IMR-90 (cell line): ENCODE results near the gene TCOF1. TPM values are rescaled to one million over a fixed set of nuclear protein-coding genes. Genes with fewer than 3 reads are reported as not detected.

Experiments
- ATAC-seq: fragments of 200-7000 bp; cut with Tn5 transposase; 2 replicates; pipeline ENCODE4 v1.9.1; 2020; ENCODE audit warnings: low read depth, mild to moderate bottlenecking, moderate library complexity
- BruUV-seq: library from RNA; stranded (reverse); fragments of 400-500 nt; replicated peaks from 2 replicates; lab custom pipeline; 2021; lab: Mats Ljungman, UMichigan
- CTCF ChIA-PET: fragments of 300-600 bp; formaldehyde crosslinking; extraction: SDS; loops from one replicate; lab custom pipeline; 2021; ENCODE audit warnings: antibody characterized with exemption; lab: Yijun Ruan, JAX
- POLR2A ChIA-PET: fragments of 300-600 bp; sonication (Branson Sonifier 250); formaldehyde crosslinking; loops from one replicate; lab custom pipeline; 2022; ENCODE audit warnings: antibody characterized with exemption; ENCODE audit not compliant: unreplicated experiment; lab: Charles Lee
- DNase-seq: peaks from one replicate; pipeline ENCODE4 v3.0.0; 2013
- H2AFZ ChIP-seq: replicated peaks from 2 replicates; pipeline ENCODE3; 2013; ENCODE audit warnings: low read length, mild to moderate bottlenecking; ENCODE audit not compliant: poor library complexity
- H2AK5ac ChIP-seq: 2 replicates; pipeline ENCODE4 v1.6.1; 2013; ENCODE audit warnings: low read depth, low read length, inconsistent platforms
- H2AK9ac ChIP-seq: replicated peaks from 2 replicates; pipeline ENCODE3; 2013; ENCODE audit warnings: mild to moderate bottlenecking, low read depth, low read length, moderate library complexity; ENCODE audit not compliant: poor library complexity
- H2BK120ac ChIP-seq: 2 replicates; pipeline ENCODE4 v1.6.1; 2013; ENCODE audit warnings: low read depth, low read length, inconsistent platforms
- H2BK15ac ChIP-seq: 3 replicates; pipeline ENCODE4 v1.6.1; 2013; ENCODE audit warnings: low read depth, low read length, inconsistent platforms
- H2BK20ac ChIP-seq: 2 replicates; pipeline ENCODE4 v1.6.1; 2013; ENCODE audit warnings: low read depth, mild to moderate bottlenecking, inconsistent platforms, low read length, moderate library complexity
- H2BK5ac ChIP-seq: 2 replicates; pipeline ENCODE4 v1.6.1; 2013; ENCODE audit warnings: mild to moderate bottlenecking, low read depth, low read length, inconsistent platforms; ENCODE audit not compliant: poor library complexity, severe bottlenecking
- H3K14ac ChIP-seq: replicated peaks from 2 replicates; pipeline ENCODE4 v1.6.1; 2013; ENCODE audit warnings: low read depth, low read length, inconsistent platforms
- H3K18ac ChIP-seq: 2 replicates; pipeline ENCODE4 v1.6.1; 2013; ENCODE audit warnings: low read depth, low read length, control low read depth
- H3K23ac ChIP-seq: 2 replicates; pipeline ENCODE4 v1.6.1; 2013; ENCODE audit warnings: low read depth, low read length, inconsistent platforms
- H3K27ac ChIP-seq: 2 replicates; pipeline ENCODE4 v1.5.1; 2013; ENCODE audit warnings: mild to moderate bottlenecking, control low read depth, low read length; ENCODE audit not compliant: insufficient read depth
- H3K27me3 ChIP-seq: 2 replicates; pipeline ENCODE4 v1.6.1; 2013; ENCODE audit warnings: low read length; ENCODE audit not compliant: control insufficient read depth, insufficient read depth
- H3K36me3 ChIP-seq: 2 replicates; pipeline ENCODE4 v1.6.1; 2013; ENCODE audit warnings: low read length, mixed read lengths; ENCODE audit not compliant: control insufficient read depth, insufficient read depth
- H3K4ac ChIP-seq: 2 replicates; pipeline ENCODE4 v1.6.1; 2013; ENCODE audit warnings: low read depth, low read length, inconsistent platforms
- H3K4me1 ChIP-seq: 2 replicates; pipeline ENCODE4 v1.6.1; 2013; ENCODE audit warnings: low read length, mixed read lengths; ENCODE audit not compliant: control insufficient read depth, insufficient read depth
- H3K4me2 ChIP-seq: 2 replicates; pipeline ENCODE4 v1.6.1; 2013; ENCODE audit warnings: low read depth, mild to moderate bottlenecking, control low read depth, low read length, moderate library complexity
- H3K4me3 ChIP-seq: 2 replicates; pipeline ENCODE4 v1.5.1; 2013; ENCODE audit warnings: low read depth, mild to moderate bottlenecking, control low read depth, low read length, moderate library complexity; ENCODE audit not compliant: insufficient read depth
- H3K56ac ChIP-seq: 2 replicates; pipeline ENCODE4 v1.6.1; 2013; ENCODE audit warnings: low read length, inconsistent platforms; ENCODE audit not compliant: insufficient read depth; ENCODE audit errors: extremely low read depth
- H3K79me1 ChIP-seq, 2 experiments: 2 replicates each; pipeline ENCODE4 v1.6.1; 2013; ENCODE audit warnings: low read length in 2 of 2, inconsistent platforms in 1 of 2, low read depth in 1 of 2
- H3K9ac ChIP-seq: 2 replicates; pipeline ENCODE4 v1.6.1; 2013; ENCODE audit warnings: low read depth, low read length, control low read depth
- H3K9me1 ChIP-seq: 2 replicates; pipeline ENCODE4 v1.6.1; 2013; ENCODE audit warnings: low read length, inconsistent platforms; ENCODE audit not compliant: insufficient read depth
- H3K9me3 ChIP-seq: 2 replicates; pipeline ENCODE4 v1.6.1; 2013; ENCODE audit warnings: low read length; ENCODE audit not compliant: control insufficient read depth, insufficient read depth
- H4K20me1 ChIP-seq: 2 replicates; pipeline ENCODE4 v1.6.1; 2013; ENCODE audit warnings: low read length, inconsistent platforms; ENCODE audit not compliant: insufficient read depth
- H4K5ac ChIP-seq: 2 replicates; pipeline ENCODE4 v1.6.1; 2013; ENCODE audit warnings: mild to moderate bottlenecking, low read depth, low read length, control low read depth
- H4K8ac ChIP-seq, 2 experiments: 2 replicates each; pipeline ENCODE4 v1.6.1; 2013; ENCODE audit warnings: low read depth in 2 of 2, low read length in 2 of 2, control low read depth in 1 of 2, inconsistent platforms in 1 of 2
- H4K91ac ChIP-seq: 2 replicates; pipeline ENCODE4 v1.6.1; 2013; ENCODE audit warnings: low read depth, low read length, inconsistent platforms; ENCODE audit not compliant: insufficient read depth
- BHLHE40 ChIP-seq: fragments of 150-350 bp; IDR thresholded peaks from 2 replicates; pipeline ENCODE4 v1.6.1; 2016; ENCODE audit warnings: mild to moderate bottlenecking, low read depth, low read length
- CEBPB ChIP-seq: IDR thresholded peaks from 2 replicates; pipeline ENCODE4 v1.6.1; 2012; ENCODE audit warnings: low read depth, low read length, improper control_type of control experiment
- CHD1 ChIP-seq: IDR thresholded peaks from 2 replicates; pipeline ENCODE4 v1.6.1; 2012; ENCODE audit warnings: low read depth, low read length, improper control_type of control experiment
- FOS ChIP-seq: fragments of 150-350 bp; IDR thresholded peaks from 2 replicates; pipeline ENCODE4 v1.6.1; 2016; ENCODE audit warnings: low read depth, low read length
- MAFK ChIP-seq: IDR thresholded peaks from 2 replicates; pipeline ENCODE4 v1.6.1; 2012; ENCODE audit warnings: low read depth, low read length, improper control_type of control experiment
- MAZ ChIP-seq: IDR thresholded peaks from 2 replicates; pipeline ENCODE4 v1.6.1; 2012; ENCODE audit warnings: low read depth, mild to moderate bottlenecking, low read length, improper control_type of control experiment, moderate library complexity, borderline replicate concordance
- NFE2L2 ChIP-seq: fragments of 150-350 bp; IDR thresholded peaks from 2 replicates; pipeline ENCODE4 v1.6.1; 2016; ENCODE audit warnings: low read depth, mild to moderate bottlenecking, low read length
- POLR2A ChIP-seq: IDR thresholded peaks from 2 replicates; pipeline ENCODE4 v1.6.1; 2012; ENCODE audit warnings: mild to moderate bottlenecking, low read depth, low read length
- RAD21 ChIP-seq: IDR thresholded peaks from 2 replicates; pipeline ENCODE4 v1.6.1; 2012; ENCODE audit warnings: low read length, improper control_type of control experiment
- RCOR1 ChIP-seq: IDR thresholded peaks from 2 replicates; pipeline ENCODE4 v1.6.1; 2012; ENCODE audit warnings: mild to moderate bottlenecking, low read length, improper control_type of control experiment; ENCODE audit not compliant: insufficient replicate concordance
- RFX5 ChIP-seq: IDR thresholded peaks from 2 replicates; pipeline ENCODE4 v1.8.0; 2012; ENCODE audit warnings: low read depth, mild to moderate bottlenecking, low read length, moderate library complexity
- SMC3 ChIP-seq: fragments of 150-350 bp; IDR thresholded peaks from 2 replicates; pipeline ENCODE4 v1.6.1; 2016; ENCODE audit warnings: low read depth, mild to moderate bottlenecking, antibody characterized with exemption, low read length, moderate library complexity
- USF2 ChIP-seq: fragments of 150-350 bp; IDR thresholded peaks from 2 replicates; pipeline ENCODE4 v1.6.1; 2017; ENCODE audit warnings: mild to moderate bottlenecking, antibody characterized with exemption, low read length, low read depth
- WGBS, 2 experiments: methylation state at CpG; one replicate each; pipeline versions ENCODE4 v1.1.5 to v1.1.7; 2013; ENCODE audit warnings: missing lambda C conversion rate in 2 of 2; ENCODE audit not compliant: insufficient read length in 1 of 2; ENCODE audit errors: extremely low coverage in 2 of 2; 5-methylcytosine and 5-hydroxymethylcytosine counted together
- dilution Hi-C: fragments of 300-500 bp; cut with HindIII; formaldehyde crosslinking; loops from one replicate; pipeline ENCODE4 v1.14.3; 2018; ENCODE audit warnings: low sequenced_read_pairs; ENCODE audit not compliant: unreplicated experiment
- in situ Hi-C: fragments of 300-500 bp; cut with MboI; formaldehyde crosslinking; loops from 3 replicates; pipeline ENCODE4 v1.14.3; 2019; ENCODE audit warnings: low sequenced_read_pairs, inconsistent platforms, mixed read lengths
- intact Hi-C: fragments of 100-400 bp; cut with micrococcal nuclease; formaldehyde crosslinking; loops from 2 replicates; pipeline ENCODE4 v1.10.0; 2022
- polyA plus RNA-seq, 3 experiments: library from polyadenylated mRNA; depleted of rRNA; stranded (reverse); fragments of >200 nt; gene quantifications; 2 replicates each; pipeline ENCODE4 v1.2.3, GENCODE V29; 2012; ENCODE audit warnings: low replicate concordance in 1 of 3
- total RNA-seq: library from RNA; depleted of rRNA; stranded (reverse); fragments of >200 nt; gene quantifications from 2 replicates; pipeline ENCODE4 v1.2.3, GENCODE V29; 2012
- TF ChIP-seq, protein P1 (sequence below): fragments of 150-350 bp; IDR thresholded peaks from 2 replicates; pipeline ENCODE4 v1.6.1; 2016; ENCODE audit warnings: low read depth, mild to moderate bottlenecking, low read length, moderate library complexity, borderline replicate concordance
- TF ChIP-seq, protein P2 (sequence below): conservative IDR thresholded peaks from 2 replicates; pipeline ENCODE4 v1.5.1; 2012; ENCODE audit warnings: mild to moderate bottlenecking, low read depth, low read length, improper control_type of control experiment

Gene TCOF1
- total and polyA plus RNA-seq, 2 of the 4 experiments (the other 2 are of a cell fraction): 18.2 to 19.7 TPM

DNA sequence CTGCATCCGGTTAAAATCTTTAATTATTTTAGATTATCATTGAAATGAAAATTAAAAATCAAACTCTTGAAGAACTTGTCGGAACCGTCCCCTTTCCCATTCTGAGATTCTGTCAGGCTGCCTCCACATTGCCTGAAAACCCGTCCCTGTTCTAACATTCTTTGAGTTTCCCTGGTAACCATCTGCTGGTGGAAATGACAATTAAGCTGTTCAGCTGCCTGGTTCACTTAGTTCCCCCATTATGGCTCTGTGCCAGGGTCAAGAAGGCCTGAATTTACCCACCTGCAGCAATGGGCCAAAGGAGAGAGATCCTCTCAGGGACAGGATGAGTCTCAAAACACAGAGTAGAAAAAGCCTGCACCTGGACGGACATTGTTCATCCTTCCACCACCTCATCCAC is 11.8 kb upstream of the TCOF1 start:
- Histone ChIP-seq H3K56ac (no peak overlapping the region), H4K20me1 (no peaks in the 10 kb centered on the region), H2AFZ (no peak overlapping the region), H4K8ac (no peak overlapping the region), H4K91ac (no peak overlapping the region), H3K4ac (no peak overlapping the region), H2AK5ac (no peak overlapping the region), H2AK9ac (no peak overlapping the region), H2BK15ac (no peak overlapping the region), H3K14ac (no peak overlapping the region), H3K18ac (no peak overlapping the region), H3K9ac (no peak overlapping the region), H3K27ac (no peak overlapping the region), H3K9me3 (no peaks in the 10 kb centered on the region), H2BK20ac (no peak overlapping the region), H3K4me1 (no peaks in the 10 kb centered on the region), H2BK120ac (no peak overlapping the region), H4K5ac (no peak overlapping the region), H2BK5ac (no peak overlapping the region), H3K36me3 (no peaks in the 10 kb centered on the region), H3K4me3 (no peak overlapping the region), H3K4me2 (no peak overlapping the region), H3K27me3 (no peaks in the 10 kb centered on the region; the same call in 1 of the 2 replicates), H3K9me1 (no peaks in the 10 kb centered on the region), H3K23ac (no peak overlapping the region), H3K79me1 (no peaks in the 10 kb centered on the region)
- ATAC-seq (no peak), DNase-seq (no peak)
- intact Hi-C loops: no loop called here
- dilution Hi-C loops: no loop called here
- no TSS peak for BruUV-seq
- TF ChIP-seq CEBPB (no peak), SMC3 (no peak), RFX5 (no peak), RCOR1 (no peak), POLR2A (no peak), BHLHE40 (no peak), MAZ (no peak), RAD21 (no peak), FOS (no peak), NFE2L2 (no peak), USF2 (no peak), CHD1 (no peak), MAFK (no peak)
- TF ChIP-seq, protein P1, sequence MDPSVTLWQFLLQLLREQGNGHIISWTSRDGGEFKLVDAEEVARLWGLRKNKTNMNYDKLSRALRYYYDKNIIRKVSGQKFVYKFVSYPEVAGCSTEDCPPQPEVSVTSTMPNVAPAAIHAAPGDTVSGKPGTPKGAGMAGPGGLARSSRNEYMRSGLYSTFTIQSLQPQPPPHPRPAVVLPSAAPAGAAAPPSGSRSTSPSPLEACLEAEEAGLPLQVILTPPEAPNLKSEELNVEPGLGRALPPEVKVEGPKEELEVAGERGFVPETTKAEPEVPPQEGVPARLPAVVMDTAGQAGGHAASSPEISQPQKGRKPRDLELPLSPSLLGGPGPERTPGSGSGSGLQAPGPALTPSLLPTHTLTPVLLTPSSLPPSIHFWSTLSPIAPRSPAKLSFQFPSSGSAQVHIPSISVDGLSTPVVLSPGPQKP: no peak
- TF ChIP-seq, protein P2, sequence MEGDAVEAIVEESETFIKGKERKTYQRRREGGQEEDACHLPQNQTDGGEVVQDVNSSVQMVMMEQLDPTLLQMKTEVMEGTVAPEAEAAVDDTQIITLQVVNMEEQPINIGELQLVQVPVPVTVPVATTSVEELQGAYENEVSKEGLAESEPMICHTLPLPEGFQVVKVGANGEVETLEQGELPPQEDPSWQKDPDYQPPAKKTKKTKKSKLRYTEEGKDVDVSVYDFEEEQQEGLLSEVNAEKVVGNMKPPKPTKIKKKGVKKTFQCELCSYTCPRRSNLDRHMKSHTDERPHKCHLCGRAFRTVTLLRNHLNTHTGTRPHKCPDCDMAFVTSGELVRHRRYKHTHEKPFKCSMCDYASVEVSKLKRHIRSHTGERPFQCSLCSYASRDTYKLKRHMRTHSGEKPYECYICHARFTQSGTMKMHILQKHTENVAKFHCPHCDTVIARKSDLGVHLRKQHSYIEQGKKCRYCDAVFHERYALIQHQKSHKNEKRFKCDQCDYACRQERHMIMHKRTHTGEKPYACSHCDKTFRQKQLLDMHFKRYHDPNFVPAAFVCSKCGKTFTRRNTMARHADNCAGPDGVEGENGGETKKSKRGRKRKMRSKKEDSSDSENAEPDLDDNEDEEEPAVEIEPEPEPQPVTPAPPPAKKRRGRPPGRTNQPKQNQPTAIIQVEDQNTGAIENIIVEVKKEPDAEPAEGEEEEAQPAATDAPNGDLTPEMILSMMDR: no peak
- CTCF ChIA-PET: no interaction called here
- POLR2A ChIA-PET: interaction anchor here (0.7 kb wide), 1 partner anchor 101 kb away, joined by 4 read pairs; no protein-coding TSS in a partner anchor
- in situ Hi-C loops: no loop called here
- WGBS, 2 experiments: no CpG with 5 or more reads among the region's 5 CpGs
